T-cell (primary cell): ENCODE measurements around the gene ZNF408. TPM values are rescaled to one million over a fixed set of nuclear protein-coding genes. Genes with fewer than 3 reads are reported as not detected.
A peak's percentile ranks its signal among the peaks of the same experiment; 100 is the strongest.

Source experiments
- ATAC-seq, 4 experiments: fragments of 200-7000 bp in 3 of 4; fragments of 150-1000 bp in 1 of 4; cut with Tn5 transposase; replicated peaks in 1 of 4; 1 replicate in 3 of 4; 2 replicates in 1 of 4; pipeline ENCODE4 v1.10.0; 2021; ENCODE audit warnings: moderate library complexity in 3 of 4, mild to moderate bottlenecking in 2 of 4, moderate number of reproducible peaks in 1 of 4
- CTCF ChIA-PET, 2 donors: fragments of 300-600 bp; sonication (Branson Sonifier 250); formaldehyde crosslinking; loops; one replicate each; lab custom pipeline; 2022; ENCODE audit warnings: antibody characterized with exemption in 2 of 2; lab: Charles Lee
- POLR2A ChIA-PET, 2 donors: fragments of 300-600 bp; sonication (Branson Sonifier 250); formaldehyde crosslinking; loops; one replicate each; lab custom pipeline; 2022; ENCODE audit warnings: antibody characterized with exemption in 2 of 2; lab: Charles Lee
- DNase-seq, 35 experiments: peaks; one replicate each; pipeline versions ENCODE4 v3.0.0 to v3.0.0-alpha.2; 2013 to 2023
- H3K27ac ChIP-seq: one replicate; pipeline ENCODE4 v1.5.1; 2013; ENCODE audit warnings: low read length
- H3K27me3 ChIP-seq, 2 experiments: replicated peaks in 1 of 2; 1 replicate in 1 of 2; 2 replicates in 1 of 2; pipeline versions ENCODE4 v1.6.1 to v1.7.0; 2013; ENCODE audit warnings: low read length in 1 of 2, mixed read lengths in 1 of 2; ENCODE audit not compliant: control insufficient read depth in 2 of 2, insufficient read depth in 2 of 2; ENCODE audit errors: extremely low read depth in 1 of 2
- H3K36me3 ChIP-seq, 2 donors: 1 replicate in 1 of 2; 2 replicates in 1 of 2; pipeline versions ENCODE4 v1.6.1 to v1.7.0; 2013; ENCODE audit warnings: low read length in 1 of 2; ENCODE audit not compliant: control insufficient read depth in 2 of 2, insufficient read depth in 1 of 2; ENCODE audit errors: extremely low read depth in 1 of 2
- H3K4me1 ChIP-seq, 2 experiments: 1 replicate in 1 of 2; 2 replicates in 1 of 2; pipeline versions ENCODE4 v1.6.1 to v1.7.0; 2013; ENCODE audit warnings: low read length in 2 of 2, mixed read lengths in 1 of 2; ENCODE audit not compliant: insufficient read depth in 2 of 2, control insufficient read depth in 1 of 2; ENCODE audit errors: extremely low read depth in 1 of 2
- H3K4me3 ChIP-seq, 2 donors: 1 replicate in 1 of 2; 2 replicates in 1 of 2; pipeline versions ENCODE4 v1.5.1 to v1.7.0; 2013; ENCODE audit warnings: mild to moderate bottlenecking in 2 of 2, low read length in 1 of 2, moderate library complexity in 1 of 2; ENCODE audit not compliant: control insufficient read depth in 1 of 2; ENCODE audit errors: extremely low read depth in 1 of 2
- H3K9me3 ChIP-seq: 2 replicates; pipeline ENCODE4 v1.7.0; 2013
- H3K27ac Mint-ChIP-seq, 2 donors: one replicate each; pipeline ENCODE4 v1.8.0; 2020 to 2021; ENCODE audit warnings: mild to moderate bottlenecking in 2 of 2, mixed read lengths in 2 of 2
- H3K27me3 Mint-ChIP-seq, 2 donors: one replicate each; pipeline ENCODE4 v1.8.0; 2021 to 2022; ENCODE audit warnings: mixed read lengths in 2 of 2
- H3K36me3 Mint-ChIP-seq: one replicate; pipeline ENCODE4 v1.8.0; 2021; ENCODE audit warnings: mixed read lengths
- H3K4me1 Mint-ChIP-seq, 3 donors: one replicate each; pipeline ENCODE4 v1.8.0; 2020 to 2022; ENCODE audit warnings: mixed read lengths in 3 of 3, mild to moderate bottlenecking in 1 of 3
- H3K4me3 Mint-ChIP-seq, 3 donors: one replicate each; pipeline ENCODE4 v1.8.0; 2020 to 2022; ENCODE audit warnings: mild to moderate bottlenecking in 3 of 3, mixed read lengths in 3 of 3, moderate library complexity in 3 of 3
- H3K9me3 Mint-ChIP-seq, 3 donors: one replicate each; pipeline ENCODE4 v1.8.0; 2020 to 2022; ENCODE audit warnings: mixed read lengths in 3 of 3
- WGBS: methylation state at CpG from one replicate; pipeline ENCODE4 v1.1.5; 2013; ENCODE audit warnings: missing lambda C conversion rate; ENCODE audit not compliant: insufficient coverage; 5-methylcytosine and 5-hydroxymethylcytosine counted together
- total RNA-seq, 35 experiments: library from RNA in 6 of 35; stranded (reverse) in 6 of 35; fragments of 120-200 nt in 1 of 35; gene quantifications; one replicate each; pipeline versions ENCODE4 v1.2.1 to v1.2.4 and lab custom pipeline; 2013 to 2026

The ZNF408 gene
- total RNA-seq, 5 donors from 2014 or later (not counting 1 experiment from before 2014, with no cell fraction given), result 6.1 to 22.4 (median 19.7) TPM

GRCh38 chr11:46677169-46677568 is 23.7 kb upstream of the ZNF408 start:
- H3K4me1 ChIP-seq, result peaks cover 44 to 58% of the 10 kb centered on the region in 2 experiments
- DNase-seq (no peak), ATAC-seq (no peak)
- H3K4me3 Mint-ChIP-seq, result peak overlapping the region in 1 of 3 donors; percentile 13
- no peak overlapping the region for H3K27ac ChIP-seq
- no peaks in the 10 kb centered on the region for H3K27me3 ChIP-seq
- ChIA-PET CTCF (no interaction called here), POLR2A (no interaction called here)
- H3K27ac Mint-ChIP-seq, result peak overlapping the region; percentile 40 to 72
- peaks cover 36% of the 10 kb centered on the region for H3K36me3 Mint-ChIP-seq
- no peaks in the 10 kb centered on the region for H3K9me3 Mint-ChIP-seq
- peaks cover 21 to 66% of the 10 kb centered on the region in 2 donors for H3K36me3 ChIP-seq
- WGBS, result 92% methylated on average over 7 of the region's 8 CpGs
- H3K27me3 Mint-ChIP-seq, result no peaks in the 10 kb centered on the region
- H3K4me3 ChIP-seq, result no peak overlapping the region
- no peaks in the 10 kb centered on the region for H3K9me3 ChIP-seq
- peaks cover 49 to 57% (median 56%) of the 10 kb centered on the region in 3 donors for H3K4me1 Mint-ChIP-seq

GRCh38 chr11:46677991-46678740 is 22.7 kb upstream of the ZNF408 start:
- no peak for ATAC-seq
- H3K27me3 Mint-ChIP-seq, result no peaks in the 10 kb centered on the region
- Histone ChIP-seq H3K4me3 (no peak overlapping the region), H3K9me3 (no peaks in the 10 kb centered on the region), H3K27ac (no peak overlapping the region), H3K36me3 (peaks cover 21 to 63% of the 10 kb centered on the region in 2 donors), H3K27me3 (no peaks in the 10 kb centered on the region), H3K4me1 (peaks cover 34 to 48% of the 10 kb centered on the region in 2 experiments)
- peaks cover 39 to 47% (median 46%) of the 10 kb centered on the region in 3 donors for H3K4me1 Mint-ChIP-seq
- no peaks in the 10 kb centered on the region for H3K9me3 Mint-ChIP-seq
- peak overlapping the region; percentile 52 to 55 for H3K27ac Mint-ChIP-seq
- POLR2A ChIA-PET, result no interaction called here
- CTCF ChIA-PET, result no interaction called here
- WGBS, result 92% methylated on average over 5 of the region's 10 CpGs
- DNase-seq, result no peak
- peaks cover 29% of the 10 kb centered on the region for H3K36me3 Mint-ChIP-seq
- H3K4me3 Mint-ChIP-seq, result no peak overlapping the region

GRCh38 chr11:46678741-46679130 is 22.1 kb upstream of the ZNF408 start:
- H3K36me3 Mint-ChIP-seq, result peaks cover 26% of the 10 kb centered on the region
- H3K36me3 ChIP-seq, result peaks cover 21 to 57% of the 10 kb centered on the region in 2 donors

GRCh38 chr11:46679241-46680163 is 21.3 kb upstream of the ZNF408 start:
- Mint-ChIP-seq H3K4me3 (no peak overlapping the region), H3K9me3 (no peaks in the 10 kb centered on the region), H3K27me3 (no peaks in the 10 kb centered on the region), H3K4me1 (peaks cover 27 to 35% (median 32%) of the 10 kb centered on the region in 3 donors), H3K27ac (no peak overlapping the region), H3K36me3 (peaks cover 25% of the 10 kb centered on the region)
- Histone ChIP-seq H3K9me3 (no peaks in the 10 kb centered on the region), H3K36me3 (peaks cover 21 to 62% of the 10 kb centered on the region in 2 donors), H3K27ac (no peak overlapping the region), H3K4me3 (no peak overlapping the region), H3K4me1 (peaks cover 22 to 35% of the 10 kb centered on the region in 2 experiments), H3K27me3 (no peaks in the 10 kb centered on the region)
- ChIA-PET POLR2A (no interaction called here), CTCF (no interaction called here)
- ATAC-seq (no peak), DNase-seq (no peak)
- WGBS, result 96% methylated on average over 23 of the region's 26 CpGs

More at GRCh38 chr11:46678741-46679130, 22.1 kb upstream of the ZNF408 start:
- peaks cover 30 to 43% of the 10 kb centered on the region in 2 experiments for H3K4me1 ChIP-seq
- 93% methylated on average over 9 of the region's 9 CpGs for WGBS
- H3K27me3 ChIP-seq, result no peaks in the 10 kb centered on the region
- ChIA-PET CTCF (no interaction called here), POLR2A (no interaction called here)
- DNase-seq (no peak), ATAC-seq (no peak)
- Mint-ChIP-seq H3K27me3 (no peaks in the 10 kb centered on the region), H3K9me3 (no peaks in the 10 kb centered on the region), H3K27ac (no peak overlapping the region), H3K4me1 (peaks cover 34 to 41% (median 40%) of the 10 kb centered on the region in 3 donors), H3K4me3 (no peak overlapping the region)
- no peaks in the 10 kb centered on the region for H3K9me3 ChIP-seq
- H3K4me3 ChIP-seq, result no peak overlapping the region
- H3K27ac ChIP-seq, result no peak overlapping the region

GRCh38 chr11:46680164-46680760 is 20.6 kb upstream of the ZNF408 start:
- Mint-ChIP-seq H3K36me3 (peaks cover 23% of the 10 kb centered on the region), H3K9me3 (no peaks in the 10 kb centered on the region), H3K4me1 (peaks cover 19 to 28% (median 25%) of the 10 kb centered on the region in 3 donors), H3K27ac (no peak overlapping the region), H3K27me3 (no peaks in the 10 kb centered on the region), H3K4me3 (no peak overlapping the region)
- H3K9me3 ChIP-seq, result no peaks in the 10 kb centered on the region
- no peak overlapping the region for H3K27ac ChIP-seq
- ATAC-seq, result no peak
- H3K4me1 ChIP-seq, result peaks cover 14 to 27% of the 10 kb centered on the region in 2 experiments
- CTCF ChIA-PET, result no interaction called here
- H3K4me3 ChIP-seq, result no peak overlapping the region
- peaks cover 21 to 64% of the 10 kb centered on the region in 2 donors for H3K36me3 ChIP-seq
- POLR2A ChIA-PET, result no interaction called here
- H3K27me3 ChIP-seq, result no peaks in the 10 kb centered on the region
- DNase-seq, result no peak
- WGBS, result 97% methylated on average over 10 of the region's 21 CpGs

GRCh38 chr11:46680815-46681214 is 20.0 kb upstream of the ZNF408 start:
- ATAC-seq (no peak), DNase-seq (no peak)
- no peak overlapping the region for H3K4me3 Mint-ChIP-seq
- peaks cover 9 to 22% of the 10 kb centered on the region in 2 experiments for H3K4me1 ChIP-seq
- H3K9me3 Mint-ChIP-seq, result no peaks in the 10 kb centered on the region
- H3K27ac ChIP-seq, result no peak overlapping the region
- ChIA-PET CTCF (no interaction called here), POLR2A (no interaction called here)
- peaks cover 13 to 22% (median 19%) of the 10 kb centered on the region in 3 donors for H3K4me1 Mint-ChIP-seq
- H3K36me3 ChIP-seq, result peaks cover 21 to 65% of the 10 kb centered on the region in 2 donors
- 96% methylated on average over 13 of the region's 22 CpGs for WGBS
- H3K27ac Mint-ChIP-seq, result no peak overlapping the region
- no peaks in the 10 kb centered on the region for H3K9me3 ChIP-seq
- no peaks in the 10 kb centered on the region for H3K27me3 Mint-ChIP-seq
- no peaks in the 10 kb centered on the region for H3K27me3 ChIP-seq
- H3K36me3 Mint-ChIP-seq, result peaks cover 23% of the 10 kb centered on the region
- no peak overlapping the region for H3K4me3 ChIP-seq
